HG02798 (cell line): ENCODE data around the gene SNX15.
"Not testable (repeated sequence)": the region's sequence is repeated elsewhere in the genome, so short reads cannot be mapped to it uniquely, and the experiment has no call there.

Source experiments
- ATAC-seq: cut with Tn5 transposase; IDR thresholded peaks from one replicate; pipeline ENCODE4 v1.9.1; 2021; ENCODE audit warnings: mild to moderate bottlenecking; ENCODE audit not compliant: unreplicated experiment, poor library complexity

The SNX15 gene

DNA sequence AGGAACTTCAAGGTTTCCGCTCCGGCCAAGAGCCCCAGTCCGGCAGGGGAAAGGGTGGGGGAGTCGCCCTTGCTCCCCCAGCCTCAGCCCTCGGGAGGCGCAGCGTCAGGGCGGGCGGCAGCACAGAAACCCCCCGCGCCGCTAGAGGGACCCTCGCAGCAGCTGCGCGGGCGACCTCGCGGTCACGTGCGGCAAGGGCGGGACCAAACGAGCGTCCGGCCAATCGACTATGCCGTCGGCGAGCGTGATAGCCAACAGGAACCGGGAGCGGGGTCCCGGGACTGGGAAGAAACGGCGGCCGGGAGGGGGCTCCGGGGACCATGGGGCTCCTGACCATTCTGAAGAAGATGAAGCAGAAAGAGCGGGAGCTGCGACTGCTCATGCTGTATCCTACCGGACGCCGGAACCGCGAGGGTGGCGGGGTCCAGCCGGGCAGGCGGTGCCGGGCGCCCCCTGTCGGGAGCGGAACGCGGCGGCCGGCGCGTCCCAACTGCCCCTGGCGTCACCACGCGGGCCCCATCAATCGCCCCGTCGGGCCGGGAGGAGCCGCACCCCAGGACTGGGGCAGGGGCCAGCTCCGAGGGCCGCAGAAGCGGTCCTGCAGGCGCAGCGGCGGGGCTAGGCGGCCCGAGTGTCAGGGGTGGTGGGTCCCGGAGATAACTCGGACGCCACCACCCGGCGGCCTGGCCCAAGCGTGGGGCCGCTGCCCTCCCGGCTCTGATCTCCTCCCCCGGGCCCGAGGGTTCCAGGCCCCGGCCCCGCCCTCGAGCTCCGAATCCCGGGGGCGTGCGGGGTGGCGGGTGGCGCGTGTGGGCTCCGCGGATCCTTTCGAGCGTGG, 13.1 kb upstream of the SNX15 start, which contains the start of gene ARL2:
Gene ARL2, plus strand, starts transcription at position 273 of the 838 bp plus-strand sequence. Its CDS starts 48 bp downstream, at position 321.
- peak; percentile 84 for ATAC-seq

DNA sequence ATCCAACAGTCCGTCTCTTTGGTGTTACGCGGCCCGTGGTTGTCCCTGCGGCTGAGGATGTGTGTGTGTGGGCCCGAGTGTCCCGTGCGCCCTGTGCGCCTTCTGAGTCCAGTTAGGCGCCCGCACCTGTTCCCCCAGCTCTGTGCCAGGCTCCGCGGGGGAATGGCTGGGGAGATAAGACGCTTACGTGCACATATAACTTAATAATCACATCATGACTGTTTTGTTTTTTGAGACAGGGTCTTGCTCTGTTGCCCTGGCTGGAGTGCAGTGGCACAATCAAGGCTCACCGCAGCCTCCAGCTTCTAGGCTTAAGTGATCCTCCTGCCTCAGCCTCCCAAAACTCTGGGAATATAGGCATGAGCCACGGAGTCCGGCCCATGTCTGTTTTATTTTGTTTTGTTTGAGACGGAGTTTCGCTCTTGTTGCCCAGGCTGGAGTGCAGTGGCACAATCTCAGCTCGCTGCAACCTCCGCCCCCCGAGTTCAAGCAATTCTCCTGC, 12.5 kb upstream of the SNX15 start:
- no peak for ATAC-seq

DNA sequence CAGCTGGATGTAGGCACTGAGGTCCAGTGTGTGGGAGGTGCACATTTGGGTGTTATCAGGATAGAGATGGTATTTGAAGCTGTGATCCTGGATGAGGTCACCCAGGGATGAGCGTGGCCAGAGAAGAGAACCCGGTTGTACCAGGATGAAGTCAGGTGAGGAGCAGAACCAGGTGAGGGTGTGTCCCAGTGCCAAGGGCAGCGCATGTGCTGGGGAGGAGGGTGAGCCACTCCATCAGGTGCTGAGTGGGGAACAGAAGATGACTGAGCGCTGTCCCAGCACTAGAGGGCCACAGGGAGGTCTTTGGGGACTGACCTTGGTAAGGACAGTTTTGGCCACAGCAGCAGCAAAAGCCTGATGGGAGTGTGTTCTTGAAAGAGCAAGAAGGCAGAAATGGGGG, 10.5 kb upstream of the SNX15 start:
- no peak for ATAC-seq

DNA sequence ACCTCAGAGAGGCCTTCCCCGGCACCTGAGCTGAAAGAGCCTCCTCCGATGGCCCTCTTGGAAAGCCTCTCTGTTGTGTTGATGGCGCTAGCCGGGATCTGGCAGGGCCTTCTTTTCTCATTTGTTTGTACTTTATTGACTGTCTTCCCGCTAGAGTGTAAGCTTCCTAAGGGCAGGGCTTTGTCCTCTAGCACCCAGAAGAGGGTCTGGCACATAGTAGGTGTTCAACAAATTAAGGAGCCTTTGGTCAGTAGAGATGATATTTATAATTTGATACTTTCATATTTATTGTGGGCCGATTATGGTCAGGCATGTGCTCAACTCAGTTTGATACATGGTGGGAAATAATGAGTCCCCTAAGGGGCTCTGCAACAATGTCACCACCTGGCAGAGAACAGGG, 9.3 kb upstream of the SNX15 start:
- ATAC-seq: no peak

DNA sequence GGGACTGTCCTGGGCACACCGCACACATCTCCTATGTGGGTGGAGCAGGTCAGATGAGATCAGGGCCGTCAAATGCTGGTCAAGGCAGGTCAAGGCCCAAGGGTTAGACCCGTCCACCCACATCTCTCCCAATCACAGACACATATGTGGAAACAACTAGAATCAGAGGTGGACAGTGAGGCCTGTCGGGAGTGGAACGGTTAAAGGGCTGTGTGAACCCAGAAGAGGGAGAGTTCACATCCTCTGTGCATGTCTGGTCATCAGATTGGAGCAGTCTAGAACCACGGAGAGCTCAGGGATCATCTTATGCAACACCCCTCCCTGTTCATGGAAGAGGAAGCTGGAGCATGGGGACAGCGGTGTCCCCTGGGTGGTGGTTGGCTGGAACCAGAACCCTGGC, 7.4 kb upstream of the SNX15 start:
- no peak for ATAC-seq

DNA sequence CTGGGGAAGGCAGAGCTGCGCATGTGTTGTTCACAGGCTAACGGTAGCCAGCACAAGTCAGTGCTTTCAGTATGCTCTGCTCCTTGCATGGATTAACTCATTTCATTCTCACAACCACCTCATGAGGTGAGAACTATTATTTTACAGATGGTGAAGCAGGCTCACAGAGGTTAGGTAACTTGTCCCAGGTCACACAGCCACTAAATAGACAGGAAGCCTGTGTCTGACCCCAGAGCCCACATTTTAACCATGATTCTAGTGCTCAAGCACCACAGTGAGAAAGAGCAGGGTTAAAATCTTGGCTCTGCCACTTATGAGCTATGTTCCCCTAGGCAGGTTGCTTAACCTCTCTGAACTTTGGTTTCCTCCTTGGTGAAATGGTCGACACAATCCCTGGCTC, 6.2 kb upstream of the SNX15 start:
- no peak for ATAC-seq

DNA sequence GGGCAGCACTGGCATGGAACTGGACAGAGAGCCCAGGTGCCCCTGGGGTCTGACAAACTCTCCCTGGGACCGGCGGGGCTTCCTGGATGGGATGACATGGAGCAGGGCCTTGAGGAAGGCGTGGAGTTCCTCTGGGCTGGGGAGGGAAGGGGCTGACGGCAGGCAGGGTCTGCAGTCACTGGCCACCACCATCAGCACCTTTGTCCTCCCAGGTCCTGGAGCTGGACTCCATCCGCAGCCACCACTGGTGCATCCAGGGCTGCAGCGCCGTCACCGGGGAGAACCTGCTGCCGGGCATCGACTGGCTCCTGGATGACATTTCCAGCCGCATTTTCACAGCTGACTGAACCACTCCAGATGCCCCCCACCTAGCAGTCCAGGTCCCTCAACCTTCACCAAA, 5.7 kb upstream of the SNX15 start:
- no peak for ATAC-seq

DNA sequence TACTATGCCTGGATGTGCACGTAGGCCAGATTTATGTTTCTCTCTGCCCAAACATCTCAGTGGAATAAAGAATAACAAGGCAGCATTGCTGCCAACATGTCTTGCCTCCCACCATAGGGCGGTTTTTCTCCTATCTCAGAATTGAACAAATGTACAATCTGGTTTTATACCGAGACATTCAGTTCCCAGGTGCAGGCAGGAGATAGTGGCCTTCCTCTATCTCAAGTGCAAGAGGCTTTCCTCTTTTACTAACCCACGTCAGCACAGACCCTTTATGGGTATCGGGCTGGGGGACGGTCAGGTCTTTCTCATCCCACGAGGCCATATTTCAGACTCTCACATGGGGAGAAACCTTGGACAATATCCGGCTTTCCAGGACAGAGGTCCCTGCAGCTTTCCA, 3.7 kb upstream of the SNX15 start:
- not testable (repeated sequence) for ATAC-seq

DNA sequence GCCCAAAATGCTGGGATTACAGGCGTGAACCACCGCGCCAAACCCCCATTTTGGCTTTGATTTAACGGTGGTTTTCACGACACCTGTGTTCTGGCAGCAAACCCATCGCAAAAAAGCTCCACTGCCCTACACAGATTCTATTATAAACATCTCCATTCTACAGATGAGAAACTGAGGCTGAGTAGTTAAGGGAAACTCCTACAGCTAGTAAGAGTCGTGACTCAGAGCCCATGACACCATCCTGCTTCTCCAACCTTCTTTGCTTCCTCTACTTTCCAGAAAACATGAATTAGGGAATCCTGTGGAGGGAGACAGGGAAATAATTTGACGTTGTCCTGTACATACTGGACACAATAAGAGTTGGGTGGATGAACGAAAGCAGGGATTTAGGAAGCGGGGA, 429 bp upstream of the SNX15 start:
- ATAC-seq: no peak

DNA sequence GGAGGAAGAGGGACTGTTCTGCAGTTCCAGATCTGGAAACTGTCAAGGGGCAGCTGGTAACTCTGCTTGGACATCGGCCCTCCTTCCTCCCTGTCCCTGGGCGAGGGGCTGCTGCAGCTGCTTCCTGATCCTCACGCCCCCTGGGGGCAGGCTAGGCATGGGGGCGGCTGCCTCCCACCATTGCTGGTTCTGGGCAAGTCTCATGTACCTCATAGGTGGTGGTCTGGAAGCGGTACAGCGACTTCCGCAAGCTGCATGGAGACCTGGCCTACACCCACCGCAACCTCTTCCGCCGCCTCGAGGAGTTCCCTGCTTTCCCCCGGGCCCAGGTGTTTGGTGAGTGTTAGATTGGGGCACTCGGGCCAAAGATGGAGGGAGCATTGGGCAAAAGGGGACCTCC, 5.0 kb downstream of the SNX15 start:
- ATAC-seq: no peak

DNA sequence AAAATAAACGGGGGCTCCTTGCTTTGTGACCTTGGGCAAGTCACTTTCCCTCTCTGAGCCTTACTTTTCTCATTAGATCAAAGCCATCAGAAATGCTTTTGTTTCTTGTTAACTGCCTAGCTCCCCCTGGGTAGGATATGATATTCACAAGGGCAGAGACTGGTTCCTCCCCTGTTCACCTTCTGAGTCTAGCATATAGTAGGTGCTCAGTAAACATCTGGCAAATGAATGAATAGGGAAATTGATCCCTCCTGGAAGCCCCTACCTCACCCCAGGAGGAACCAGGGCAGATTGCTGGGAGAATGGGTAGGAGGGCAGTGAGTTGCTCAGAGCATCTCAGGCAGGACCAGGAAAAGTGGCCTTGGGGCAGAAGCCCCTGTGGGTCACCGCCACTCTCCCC, 7.2 kb downstream of the SNX15 start:
- ATAC-seq: no peak

DNA sequence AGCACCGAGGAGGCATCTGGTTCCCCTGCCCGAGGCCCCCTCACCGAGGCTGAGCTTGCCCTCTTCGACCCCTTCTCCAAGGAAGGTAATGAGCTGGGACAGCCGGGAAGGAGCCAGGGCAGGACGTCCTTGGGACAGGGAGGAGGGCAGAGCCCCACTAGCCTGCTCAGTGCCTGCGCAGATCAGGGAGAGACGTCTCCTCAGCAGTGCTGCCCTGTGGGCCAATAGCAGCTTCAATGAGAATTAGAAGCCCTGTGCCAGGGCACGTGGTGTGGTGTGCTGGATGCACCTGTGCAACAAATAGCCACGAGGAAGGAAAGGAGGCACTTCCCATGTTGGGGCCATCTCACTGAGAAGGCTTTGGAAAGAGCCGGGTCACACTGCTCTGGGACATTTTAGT, 8.3 kb downstream of the SNX15 start:
- ATAC-seq: no peak

DNA sequence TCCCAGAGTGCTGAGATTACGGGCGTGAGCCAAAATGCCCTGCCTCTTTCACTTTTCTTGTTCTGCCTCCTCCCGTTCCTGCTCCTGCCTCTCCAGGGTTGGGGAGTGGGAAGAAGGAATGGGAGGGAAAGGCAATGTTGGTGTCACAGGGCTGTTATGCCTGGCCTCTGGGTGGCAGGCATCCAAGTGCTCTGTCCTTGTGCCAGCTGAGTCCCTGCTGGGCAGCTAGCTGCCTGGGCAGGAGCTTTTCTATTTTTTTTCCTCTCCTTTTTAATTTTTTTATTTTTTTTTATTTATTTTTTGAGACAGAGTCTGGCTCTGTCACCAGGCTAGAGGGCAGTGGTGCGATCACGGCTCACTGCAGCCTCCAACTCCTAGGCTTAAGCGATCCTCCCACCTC, 9.7 kb downstream of the SNX15 start:
- ATAC-seq: no peak

DNA sequence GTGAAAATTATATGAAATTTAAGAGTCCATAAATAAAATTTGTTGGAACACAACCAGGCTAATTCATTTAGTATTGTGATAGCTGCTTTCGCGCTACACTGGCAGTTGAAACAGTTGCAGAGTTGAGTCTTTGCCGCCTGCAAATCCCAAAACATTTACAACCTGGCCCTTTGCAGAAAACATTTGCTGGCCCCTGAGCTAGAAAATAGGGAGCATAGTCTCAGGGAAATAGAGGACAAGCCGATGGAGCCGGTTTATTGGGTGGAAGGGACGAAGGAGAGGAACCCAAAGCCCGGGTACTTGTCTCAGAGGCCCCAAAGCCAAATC, 13.2 kb downstream of the SNX15 start:
- no peak for ATAC-seq

DNA sequence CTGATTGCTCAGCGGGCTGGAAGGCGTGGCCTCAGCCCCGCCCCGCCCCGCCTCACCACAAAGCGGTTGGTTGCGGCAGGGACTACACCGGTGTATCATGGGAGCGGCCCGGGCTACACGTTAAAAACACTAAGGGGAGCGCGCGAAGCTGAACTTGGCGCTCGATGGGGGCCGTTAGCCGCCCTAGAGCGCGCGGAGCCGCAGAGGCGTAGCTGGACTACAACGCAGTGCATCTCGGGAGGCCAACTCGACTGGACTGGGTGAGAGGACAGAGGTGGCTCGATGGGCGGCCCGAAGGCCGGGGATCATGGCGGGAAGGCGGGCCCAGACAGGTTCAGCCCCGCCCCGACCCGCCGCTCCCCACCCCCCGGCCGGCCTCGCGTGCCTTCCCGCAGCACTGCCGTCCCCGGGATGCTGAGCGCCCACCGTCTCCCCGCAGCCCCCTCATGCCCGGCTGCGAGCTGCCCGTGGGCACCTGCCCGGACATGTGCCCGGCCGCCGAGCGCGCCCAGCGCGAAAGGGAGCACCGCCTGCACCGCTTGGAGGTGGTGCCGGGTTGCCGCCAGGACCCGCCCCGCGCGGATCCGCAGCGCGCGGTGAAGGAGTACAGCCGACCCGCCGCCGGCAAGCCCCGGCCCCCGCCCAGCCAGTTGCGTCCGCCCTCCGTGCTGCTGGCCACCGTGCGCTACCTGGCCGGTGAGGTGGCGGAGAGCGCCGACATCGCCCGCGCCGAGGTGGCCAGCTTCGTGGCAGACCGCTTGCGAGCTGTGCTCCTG, 13.8 kb downstream of the SNX15 start, which contains the start of gene SAC3D1:
Gene SAC3D1, plus strand, starts transcription at position 364 of the 776 bp plus-strand sequence. Its CDS starts 83 bp downstream, at position 447.
- ATAC-seq: peak; percentile 90

DNA sequence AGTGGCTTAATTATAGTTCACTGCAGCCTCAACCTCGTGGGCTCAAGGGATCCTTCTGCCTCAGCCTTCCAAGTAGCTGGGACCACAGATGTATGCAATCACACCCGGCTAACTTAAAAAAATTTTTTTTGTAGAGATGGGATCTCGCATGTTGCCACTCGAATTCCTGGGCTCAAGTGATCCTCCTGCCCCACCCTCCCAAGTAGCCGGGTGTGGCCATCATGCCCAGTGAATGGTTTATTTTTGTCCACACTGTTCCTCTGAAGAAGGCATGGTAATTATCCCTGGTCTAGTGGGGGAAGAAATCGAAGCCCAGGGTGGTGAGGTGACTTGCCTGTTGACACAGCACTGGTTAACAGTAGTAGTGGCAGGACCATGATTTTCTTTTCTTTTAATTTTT, 15.7 kb downstream of the SNX15 start:
- ATAC-seq: no peak

DNA sequence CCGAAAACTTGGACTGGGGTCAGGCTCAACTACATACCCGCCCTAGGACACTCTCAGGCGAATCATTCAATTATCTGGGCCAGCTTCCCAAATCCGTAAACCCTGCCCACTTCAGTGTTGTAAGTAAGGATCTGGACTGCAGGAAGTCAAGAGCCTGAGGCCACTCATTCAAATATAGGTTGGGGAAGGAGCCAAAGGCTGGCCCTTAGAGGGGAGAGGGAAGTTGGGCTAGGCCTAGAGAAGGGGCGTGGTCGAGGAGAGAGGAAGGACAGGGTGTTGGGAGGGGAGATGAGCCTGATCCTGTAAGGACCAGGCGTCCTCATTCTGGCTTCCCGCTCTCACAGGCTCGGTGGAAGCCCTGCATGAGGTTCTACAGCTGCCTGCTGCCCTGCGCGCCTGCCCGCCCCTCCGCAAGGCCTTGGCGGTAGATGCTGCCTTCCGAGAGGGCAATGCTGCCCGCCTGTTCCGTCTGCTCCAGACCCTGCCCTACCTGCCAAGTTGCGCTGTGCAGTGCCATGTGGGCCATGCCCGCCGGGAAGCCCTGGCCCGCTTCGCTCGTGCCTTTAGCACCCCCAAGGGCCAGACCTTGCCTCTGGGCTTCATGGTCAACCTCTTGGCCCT, 16.8 kb downstream of the SNX15 start:
- ATAC-seq: no peak

DNA sequence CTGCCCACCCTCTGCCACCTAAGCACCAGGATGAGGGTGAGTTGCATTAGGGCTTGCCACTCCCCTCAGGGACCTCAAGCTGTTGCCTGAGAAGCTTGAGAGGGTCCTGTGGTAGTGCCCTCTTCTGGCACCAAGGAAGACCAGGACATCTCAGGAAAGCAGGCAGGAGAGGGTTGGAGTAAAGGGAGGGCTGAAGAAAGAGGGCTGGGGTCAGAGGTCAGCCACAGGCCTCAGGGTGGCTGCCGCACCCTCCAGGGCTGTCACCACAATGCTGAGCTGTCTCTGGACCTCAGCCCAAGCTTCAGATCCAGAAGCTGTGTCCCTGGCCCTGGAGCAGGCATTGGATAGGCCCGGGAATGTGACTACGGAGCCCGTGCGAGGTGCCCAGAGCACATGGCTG, 17.8 kb downstream of the SNX15 start:
- ATAC-seq: no peak

DNA sequence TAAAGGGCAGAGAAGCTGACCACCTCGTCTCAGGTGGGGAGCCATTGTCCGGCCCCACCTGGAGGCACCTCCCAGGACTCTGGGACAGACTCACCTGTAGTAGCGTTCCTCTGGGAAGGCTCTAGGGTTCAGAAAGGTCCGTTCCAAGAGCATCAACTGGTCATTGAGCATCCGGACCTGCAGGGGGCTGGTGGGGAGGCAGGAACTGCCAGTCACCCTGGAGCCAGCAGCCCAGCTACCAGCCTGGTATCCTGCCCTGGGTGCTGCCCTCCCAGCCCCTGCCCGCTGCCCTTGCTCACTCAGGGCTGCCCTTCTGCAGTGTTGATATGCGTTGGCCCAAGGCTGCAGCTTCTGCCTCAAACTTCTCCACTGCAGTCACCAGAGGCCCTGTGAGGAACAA, 18.5 kb downstream of the SNX15 start:
- ATAC-seq: no peak

DNA sequence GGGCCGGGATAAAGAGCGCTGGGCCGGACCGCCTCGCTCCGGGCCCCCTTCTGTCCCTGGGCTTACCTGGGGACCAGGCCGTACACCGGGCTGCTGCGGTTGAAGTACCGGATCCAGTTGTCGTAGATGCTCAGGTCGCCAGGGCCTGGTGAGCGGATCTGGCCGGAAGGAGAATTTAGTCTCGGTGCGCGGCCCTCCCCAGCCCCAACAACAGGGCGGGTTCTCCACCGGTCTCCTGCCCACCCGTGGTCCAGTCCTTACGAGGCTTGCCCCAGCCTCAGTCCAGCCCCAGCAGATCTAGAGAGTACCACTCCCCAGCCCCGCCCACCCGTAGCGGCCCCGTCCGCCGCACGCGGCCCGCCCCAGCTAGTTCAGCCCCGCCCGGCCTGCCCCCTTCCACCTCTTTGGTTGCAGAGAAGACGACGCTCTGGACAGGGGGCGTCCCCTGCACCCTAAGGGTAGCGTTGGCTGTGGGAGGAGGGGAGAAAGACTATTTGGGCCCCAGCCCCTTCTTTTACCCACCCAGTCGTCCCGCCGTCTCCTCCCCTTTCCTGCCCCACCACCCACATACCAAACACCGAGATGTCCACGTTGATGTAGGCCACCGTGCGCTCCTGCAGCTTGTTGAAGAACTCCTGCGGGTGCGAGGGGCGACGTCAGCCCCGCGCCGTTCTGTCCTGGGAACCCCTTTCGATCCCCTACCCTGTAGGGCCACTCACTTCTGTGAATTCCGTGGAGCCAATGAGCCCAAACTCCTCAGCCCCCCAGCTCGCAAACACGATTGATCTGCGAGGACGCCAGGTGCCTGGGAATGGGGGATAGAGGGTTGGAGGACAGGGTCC, 20.6 kb downstream of the SNX15 start:
- no peak for ATAC-seq
